ENCODE data around the gene PRDX2. TPM values are rescaled to one million over a fixed set of nuclear protein-coding genes. Genes with fewer than 3 reads are reported as not detected.

The PRDX2 gene
- total RNA-seq, 1 experiment from 2014 or later, result 406 TPM

- peaks cover 45% of the 10 kb centered on the region for H3K4me1 ChIP-seq (ENCODE audit: insufficient read depth, low read length, poor library complexity, severe bottlenecking)
These were observed 13.4 kb downstream of the PRDX2 start for GRCh38 chr19:12788042-12788681.

GRCh38 chr19:12787458-12787857 lies 14.1 kb downstream of the PRDX2 start:
- POLR2A ChIA-PET (ENCODE audit: low non-redundant PET), result no interaction called here
- Histone ChIP-seq H3K4me1 (ENCODE audit: insufficient read depth, low read length, poor library complexity, severe bottlenecking) (peaks cover 51% of the 10 kb centered on the region), H3K4me3 (ENCODE audit: low read depth, low read length, poor library complexity, severe bottlenecking) (no peak overlapping the region), H3K9me3 (ENCODE audit: low read depth, low read length, poor library complexity, severe bottlenecking) (no peaks in the 10 kb centered on the region), H3K27ac (ENCODE audit: low read depth, low read length, poor library complexity, severe bottlenecking) (no peak overlapping the region), H3K36me3 (ENCODE audit: insufficient read depth, low read length, poor library complexity, severe bottlenecking) (no peaks in the 10 kb centered on the region), H3K27me3 (replicated peaks; ENCODE audit: insufficient read depth, low read depth, low read length, poor library complexity) (no peaks in the 10 kb centered on the region)
- no peak for TF ChIP-seq EZH2 (IDR thresholded peaks at IDR 0.05; ENCODE audit: borderline replicate concordance, low read depth, low read length, poor library complexity, severe bottlenecking)
- no peak for TF ChIP-seq CTCF (conservative IDR thresholded peaks at IDR 0.05; ENCODE audit: low read depth, low read length)
- no TSS peak for BruUV-seq (replicated peaks)
- no peak for DNase-seq (ENCODE audit: low spot score)
- intact Hi-C loops (cut with micrococcal nuclease; ENCODE audit: unreplicated experiment), result no loop called here
- CTCF ChIA-PET, result no interaction called here

More at GRCh38 chr19:12788042-12788681, 13.4 kb downstream of the PRDX2 start:
- CTCF ChIA-PET, result no interaction called here
- TSS peak; percentile 36 for BruUV-seq (replicated peaks)
- no peaks in the 10 kb centered on the region for H3K36me3 ChIP-seq (ENCODE audit: insufficient read depth, low read length, poor library complexity, severe bottlenecking)
- peak overlapping the region; percentile 98 for H3K27ac ChIP-seq (ENCODE audit: low read depth, low read length, poor library complexity, severe bottlenecking)
- no peaks in the 10 kb centered on the region for H3K27me3 ChIP-seq (replicated peaks; ENCODE audit: insufficient read depth, low read depth, low read length, poor library complexity)
- intact Hi-C loops (cut with micrococcal nuclease; ENCODE audit: unreplicated experiment), result no loop called here
- no peak for DNase-seq (ENCODE audit: low spot score)
- POLR2A ChIA-PET (ENCODE audit: low non-redundant PET), result no interaction called here
- H3K4me3 ChIP-seq (ENCODE audit: low read depth, low read length, poor library complexity, severe bottlenecking), result no peak overlapping the region
- no peaks in the 10 kb centered on the region for H3K9me3 ChIP-seq (ENCODE audit: low read depth, low read length, poor library complexity, severe bottlenecking)
- TF ChIP-seq CTCF (conservative IDR thresholded peaks at IDR 0.05; ENCODE audit: low read depth, low read length) (no peak), EZH2 (IDR thresholded peaks at IDR 0.05; ENCODE audit: borderline replicate concordance, low read depth, low read length, poor library complexity, severe bottlenecking) (no peak)

- H3K9me3 ChIP-seq (ENCODE audit: low read depth, low read length, poor library complexity, severe bottlenecking), result no peaks in the 10 kb centered on the region
- H3K4me3 ChIP-seq (ENCODE audit: low read depth, low read length, poor library complexity, severe bottlenecking), result no peak overlapping the region
- H3K4me1 ChIP-seq (ENCODE audit: insufficient read depth, low read length, poor library complexity, severe bottlenecking), result peaks cover 56% of the 10 kb centered on the region
- H3K36me3 ChIP-seq (ENCODE audit: insufficient read depth, low read length, poor library complexity, severe bottlenecking), result no peaks in the 10 kb centered on the region
- peak overlapping the region; percentile 96 for H3K27ac ChIP-seq (ENCODE audit: low read depth, low read length, poor library complexity, severe bottlenecking)
- ChIA-PET POLR2A (ENCODE audit: low non-redundant PET) (interaction anchor here (0.5 kb wide), 1 partner anchor 1011 kb away, joined by 3 read pairs; no protein-coding TSS in a partner anchor), CTCF (no interaction called here)
- no peaks in the 10 kb centered on the region for H3K27me3 ChIP-seq (replicated peaks; ENCODE audit: insufficient read depth, low read depth, low read length, poor library complexity)
- no TSS peak for BruUV-seq (replicated peaks)
- intact Hi-C loops (cut with micrococcal nuclease; ENCODE audit: unreplicated experiment), result no loop called here
- no peak for TF ChIP-seq CTCF (conservative IDR thresholded peaks at IDR 0.05; ENCODE audit: low read depth, low read length)
- TF ChIP-seq EZH2 (IDR thresholded peaks at IDR 0.05; ENCODE audit: borderline replicate concordance, low read depth, low read length, poor library complexity, severe bottlenecking), result no peak
- no peak for DNase-seq (ENCODE audit: low spot score)
These were observed 14.6 kb downstream of the PRDX2 start for GRCh38 chr19:12786952-12787351.

Data from A673 (cell line).